OCI-M1 (cell line): ENCODE measurements around the gene SCARB2.
A peak's percentile ranks its signal among the peaks of the same experiment; 100 is the strongest.

Experiments used
- DNase-seq: peaks from one replicate; lab custom pipeline; 2025; lab: John Stamatoyannopoulos, UW

The SCARB2 gene

DNA sequence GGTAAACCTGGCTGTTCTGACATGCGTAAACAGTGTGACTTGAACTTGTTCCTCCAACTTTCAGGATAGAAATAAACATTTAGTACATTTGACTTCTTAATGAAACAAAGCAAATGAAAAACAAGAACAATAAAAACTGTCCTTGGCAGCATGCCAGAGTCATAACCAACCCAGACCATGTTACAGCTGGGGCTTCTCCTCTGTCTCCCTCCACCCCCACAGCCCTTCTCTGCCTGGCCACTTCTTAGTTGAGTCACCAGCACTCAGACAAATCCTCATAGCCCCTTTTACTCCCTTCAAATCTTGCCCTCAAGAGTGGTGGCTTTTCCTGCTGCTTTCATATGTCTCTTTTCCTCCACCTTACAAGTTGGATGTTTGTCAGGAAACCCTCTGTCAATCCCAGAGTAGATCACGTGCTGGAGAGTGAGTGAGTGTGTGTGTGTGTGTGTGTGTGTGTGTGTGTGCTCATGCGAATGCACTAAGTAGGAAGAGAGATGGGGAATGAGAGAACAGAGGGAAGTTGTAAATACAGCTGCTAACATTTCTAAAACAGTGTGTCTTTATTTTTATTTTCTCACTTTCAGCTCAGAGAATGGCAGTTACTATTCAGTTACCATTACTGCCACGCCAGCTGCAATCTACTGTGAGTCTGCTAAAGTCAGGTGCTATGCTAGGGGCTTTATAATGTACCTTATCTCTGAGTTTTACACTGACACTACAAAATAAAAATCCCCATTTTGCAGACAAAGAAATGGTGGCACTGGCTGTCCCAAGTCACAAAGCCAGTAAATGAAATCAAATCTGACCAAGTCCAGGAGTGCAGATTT lies 15.0 kb downstream of the SCARB2 start:
- DNase-seq = peak; percentile 72

- DNase-seq = no peak
Observed at GRCh38 chr4:76197971-76198410, 15.6 kb downstream of the SCARB2 start.

- no peak for DNase-seq
Observed at GRCh38 chr4:76197031-76197743, 16.4 kb downstream of the SCARB2 start.

DNA sequence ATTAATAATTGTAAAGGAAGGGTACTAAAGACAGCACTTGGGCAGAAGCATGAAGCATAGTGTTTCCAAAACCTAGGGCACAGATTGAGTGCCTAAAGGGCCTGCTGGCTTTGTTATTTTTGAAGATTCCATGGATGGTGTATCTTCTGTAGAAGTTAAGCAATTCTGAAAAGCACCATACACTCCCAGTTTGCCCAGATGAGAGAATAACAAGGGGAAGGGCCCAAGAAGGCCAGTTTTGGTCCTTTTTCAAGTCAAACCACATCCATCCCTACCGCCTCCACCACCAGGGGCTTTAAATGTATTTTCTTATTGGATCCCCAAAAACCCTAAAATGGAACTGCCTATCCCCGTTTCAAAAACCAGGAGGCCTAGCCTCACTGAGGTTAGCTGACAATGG lies 17.2 kb downstream of the SCARB2 start:
- DNase-seq = no peak

DNA sequence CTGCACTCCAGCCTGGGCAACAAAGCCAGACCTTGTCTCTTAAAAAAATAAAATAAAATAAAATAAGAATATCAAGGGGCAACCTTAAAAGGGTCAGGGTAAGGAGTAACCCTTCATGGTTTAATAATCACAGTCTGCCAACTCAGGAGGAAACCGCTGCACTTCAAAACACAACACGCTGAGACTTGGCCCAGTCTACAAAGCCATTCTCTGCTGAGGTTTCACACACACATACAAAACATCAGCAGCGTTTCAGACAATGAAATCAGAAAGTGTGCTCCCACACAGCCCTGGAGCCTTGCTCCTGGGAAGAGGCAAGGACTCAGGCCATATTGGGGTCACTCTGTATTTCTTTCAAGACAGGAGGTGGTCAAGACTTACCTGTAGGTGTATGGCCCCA lies 18.3 kb downstream of the SCARB2 start:
- DNase-seq = no peak

GRCh38 chr4:76194325-76194724 lies 19.3 kb downstream of the SCARB2 start:
- DNase-seq = peak; percentile 76

GRCh38 chr4:76192236-76192635 lies 21.4 kb downstream of the SCARB2 start:
- no peak for DNase-seq

GRCh38 chr4:76188557-76188956 lies 25.1 kb downstream of the SCARB2 start:
- no peak for DNase-seq

DNA sequence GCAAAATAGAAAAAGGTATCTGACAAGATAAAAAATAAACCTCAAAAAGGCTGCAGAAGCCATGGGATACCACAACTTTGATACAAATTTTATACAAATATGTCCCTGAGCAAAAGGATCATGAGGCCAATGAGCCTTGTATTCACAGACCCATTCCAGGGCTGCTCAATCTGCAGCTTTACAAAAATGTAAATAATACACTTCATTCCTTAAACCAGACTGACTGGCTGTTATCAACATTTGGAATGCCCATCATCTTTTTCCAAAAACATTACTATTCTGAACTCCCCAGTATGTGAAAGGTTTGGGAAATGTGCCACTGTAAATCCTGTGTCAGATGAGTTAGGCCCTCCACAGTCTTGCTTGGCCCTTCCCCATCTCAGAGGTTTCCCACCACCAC lies 25.5 kb downstream of the SCARB2 start:
- no peak for DNase-seq

DNA sequence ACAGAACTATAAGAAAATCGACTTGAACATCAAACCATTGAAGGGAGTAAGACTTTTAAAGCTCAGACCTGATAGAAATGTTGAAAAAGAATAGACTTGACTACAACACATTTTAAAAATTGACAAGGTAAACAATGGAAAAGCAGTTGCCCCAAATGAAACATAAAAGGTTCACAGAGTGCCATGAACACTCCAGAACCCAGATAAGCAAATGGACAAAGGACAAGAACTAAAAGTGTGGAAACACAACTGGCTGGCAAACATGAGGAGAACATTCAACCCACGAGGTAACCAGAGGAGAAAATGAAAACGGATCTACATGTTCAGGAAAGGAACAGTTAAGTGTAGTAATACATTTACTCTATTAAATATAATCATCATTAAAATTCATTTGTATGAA lies 26.5 kb downstream of the SCARB2 start:
- no peak for DNase-seq

DNA sequence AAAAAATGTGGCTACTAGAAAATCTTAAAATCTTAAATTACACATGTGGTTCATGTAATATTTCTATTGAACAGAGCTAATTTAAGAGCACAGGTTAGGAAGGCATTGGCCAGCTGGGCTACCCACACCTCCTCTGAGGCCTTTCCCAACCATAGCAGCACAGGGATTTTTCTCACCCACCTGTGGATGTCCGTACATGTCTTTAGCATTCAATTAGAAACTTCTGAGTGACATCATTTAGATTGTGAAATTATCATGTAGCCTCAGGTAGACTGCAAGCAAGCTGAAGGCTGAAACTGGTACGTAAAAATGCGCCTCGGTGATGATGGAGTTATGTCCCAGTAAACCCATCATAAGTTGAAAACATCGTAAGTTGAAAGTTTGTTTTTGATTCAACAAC lies 31.2 kb downstream of the SCARB2 start:
- no peak for DNase-seq

DNA sequence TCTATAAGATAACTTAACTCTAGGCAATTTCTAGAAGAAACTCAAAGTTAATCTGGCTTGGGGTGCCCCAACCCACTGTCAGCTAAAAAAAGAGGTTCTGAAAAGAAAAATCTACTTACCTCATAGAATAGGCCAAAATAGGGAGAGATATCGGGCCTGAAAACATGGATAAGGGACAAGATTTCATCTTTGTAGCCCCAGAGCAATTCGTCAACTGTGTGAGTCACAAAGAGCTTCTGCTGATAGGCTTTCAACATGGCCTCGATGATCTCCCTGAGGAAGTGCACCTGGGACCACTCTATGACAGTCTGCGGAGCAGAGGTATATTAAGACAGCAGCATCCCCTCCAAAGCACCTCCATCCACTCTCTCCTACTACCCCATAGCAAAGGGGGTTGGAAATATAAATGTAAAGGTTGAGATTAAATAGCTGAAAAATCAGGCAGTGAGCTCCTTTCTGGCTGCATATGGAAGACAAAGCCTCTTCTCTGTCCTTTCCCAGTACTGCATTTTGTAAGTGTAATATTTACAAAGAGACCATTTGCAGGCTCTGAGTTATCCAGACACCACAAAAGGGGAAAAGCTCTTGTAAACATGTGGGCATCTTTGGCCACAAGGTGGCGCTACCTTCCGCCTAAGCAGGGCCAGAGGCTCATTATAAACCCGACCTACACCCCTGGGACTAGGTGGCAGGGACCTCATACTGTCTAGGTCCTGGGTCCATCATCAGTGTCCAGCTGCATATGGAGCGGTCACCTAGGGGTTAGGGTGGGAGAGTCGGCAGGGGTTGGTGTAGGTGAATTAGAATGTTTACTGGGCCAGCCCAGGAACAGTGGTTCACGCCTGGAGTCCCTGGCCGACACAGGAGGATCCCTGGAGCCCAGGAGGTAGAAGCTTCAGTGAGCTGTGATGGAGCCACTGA lies 34.0 kb downstream of the SCARB2 start:
- DNase-seq = peak; percentile 90

GRCh38 chr4:76178296-76178695 lies 35.3 kb downstream of the SCARB2 start:
- no peak for DNase-seq

DNA sequence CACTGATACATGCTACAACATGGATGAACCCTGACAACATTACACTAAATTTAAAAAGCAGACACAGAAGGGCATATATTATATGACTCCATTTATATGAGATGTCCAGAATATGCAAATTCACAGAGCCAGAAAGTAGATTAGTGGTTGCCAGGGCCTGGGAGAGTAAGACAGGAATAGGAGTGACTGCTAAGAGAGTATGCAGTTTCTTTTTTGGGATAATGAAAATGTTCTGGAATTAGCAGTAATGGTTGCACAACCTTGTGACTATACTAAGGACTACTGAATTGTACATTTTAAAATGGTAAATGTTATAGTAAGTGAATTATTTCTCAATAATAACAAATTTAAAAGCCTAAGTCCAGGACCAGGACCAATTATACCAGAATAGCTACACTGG lies 35.9 kb downstream of the SCARB2 start:
- DNase-seq = no peak

- no peak for DNase-seq
Observed at GRCh38 chr4:76175336-76175735, 38.3 kb downstream of the SCARB2 start.

DNA sequence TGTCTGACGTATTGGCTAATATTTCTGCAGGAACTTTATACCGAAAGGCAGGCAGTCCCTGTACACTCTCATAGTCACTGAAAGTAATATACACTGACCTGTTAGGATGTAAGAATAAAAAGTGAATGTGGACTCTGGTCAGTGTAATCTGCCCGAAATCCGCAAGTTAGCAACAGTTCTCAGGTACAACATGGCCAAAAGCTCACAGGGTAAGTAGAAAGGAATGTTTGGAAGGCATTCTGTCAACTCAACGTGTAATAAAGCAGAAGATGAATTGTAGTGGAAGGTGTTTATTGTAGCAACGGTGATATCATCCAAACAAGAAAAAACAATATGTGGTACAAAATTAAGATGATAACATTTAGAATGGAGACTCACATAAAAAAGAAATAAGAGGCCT lies 39.4 kb downstream of the SCARB2 start:
- DNase-seq = no peak

DNA sequence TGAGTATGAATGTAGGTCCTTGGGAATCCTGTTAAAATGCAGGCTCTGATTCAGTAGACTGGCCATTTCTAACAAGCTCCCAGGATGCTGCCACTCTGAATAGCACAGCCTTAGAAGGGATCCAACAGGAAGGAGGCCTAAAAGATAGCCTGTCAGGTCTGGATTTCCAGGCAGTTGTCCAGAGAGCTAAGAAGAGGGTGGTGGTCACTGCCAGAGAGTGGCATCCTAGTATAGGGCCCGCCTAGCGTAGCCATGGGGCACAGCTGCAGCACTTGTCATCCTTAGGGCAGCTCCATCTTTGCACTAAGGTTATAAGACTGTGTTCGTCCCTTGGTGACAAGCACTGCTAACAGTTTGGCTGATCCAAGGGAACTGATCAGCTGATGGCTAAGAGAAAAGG lies 44.9 kb downstream of the SCARB2 start:
- DNase-seq = no peak

DNA sequence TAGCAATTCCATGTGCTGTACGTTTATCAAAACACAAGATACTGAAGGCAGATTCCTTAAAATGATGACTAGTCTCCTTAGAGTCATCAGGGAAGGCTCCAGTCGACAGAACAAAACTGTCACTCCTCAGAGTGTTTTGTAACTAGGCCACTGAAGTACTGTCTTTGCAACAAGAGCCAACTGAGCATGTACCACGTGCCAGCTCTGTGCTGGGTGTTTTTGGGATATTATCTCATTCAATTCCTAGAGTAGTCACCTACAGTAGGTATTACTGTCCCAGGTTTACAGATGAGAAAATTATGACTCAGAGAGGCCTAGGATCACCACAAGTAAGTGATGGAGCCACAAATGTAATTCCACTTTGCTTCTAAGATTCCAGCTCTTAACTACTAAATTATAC lies 47.1 kb downstream of the SCARB2 start:
- DNase-seq = no peak

DNA sequence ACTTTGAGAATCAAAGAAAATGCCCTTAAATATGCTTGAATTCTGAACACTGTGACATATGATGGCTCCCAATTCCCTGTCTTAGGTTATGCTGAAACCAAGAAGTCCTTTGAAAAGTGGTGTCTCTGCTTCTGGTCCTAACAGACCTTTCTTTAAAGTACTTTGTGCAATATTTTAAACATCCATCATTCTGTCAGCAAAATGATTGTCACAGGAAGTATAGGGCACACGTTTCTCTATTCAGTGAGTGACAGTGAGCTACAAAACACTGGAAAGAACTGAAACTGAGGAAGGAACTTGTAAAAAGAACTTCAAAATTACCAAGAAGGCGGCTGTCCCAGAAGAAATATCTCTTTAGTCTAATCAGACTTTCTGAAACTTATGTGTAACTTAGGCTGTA lies 53.3 kb downstream of the SCARB2 start:
- no peak for DNase-seq

GRCh38 chr4:76156635-76157034 lies 57.0 kb downstream of the SCARB2 start:
- DNase-seq = no peak

DNA sequence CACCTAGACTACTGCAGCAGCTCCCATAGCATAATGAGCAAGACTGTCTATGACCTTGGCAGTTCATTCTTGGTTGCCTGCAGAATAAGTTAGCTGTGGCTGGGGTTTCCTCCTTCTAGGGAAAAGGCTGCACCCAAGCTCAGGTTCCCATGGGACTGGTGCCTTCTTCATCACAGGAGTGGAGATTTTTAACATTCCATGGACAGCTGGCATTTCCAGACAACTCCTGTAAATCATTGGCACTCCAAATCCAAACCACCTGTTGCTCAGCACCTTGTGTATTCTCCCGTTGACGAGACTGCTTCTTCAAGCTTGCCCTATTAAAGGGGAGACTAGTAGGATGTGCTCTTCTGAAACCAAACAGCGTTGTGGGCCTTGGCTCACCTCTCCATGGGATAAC lies 57.6 kb downstream of the SCARB2 start:
- DNase-seq = no peak

GRCh38 chr4:76153356-76153755 lies 60.3 kb downstream of the SCARB2 start:
- DNase-seq = no peak
